Thymus (tissue), 11 donors: ENCODE measurements around the gene CYTH3. TPM values are rescaled to one million over a fixed set of nuclear protein-coding genes. Genes with fewer than 3 reads are reported as not detected.
"Not testable (repeated sequence)": the region's sequence is repeated elsewhere in the genome, so short reads cannot be mapped to it uniquely, and the experiment has no call there.

Source experiments
- DNase-seq, 9 donors: peaks; one replicate each; pipeline ENCODE4 v3.0.0-alpha.2; 2013; ENCODE audit warnings: low spot score in 9 of 9, low read depth in 6 of 9, missing footprints in 1 of 9
- H3K27ac ChIP-seq, 2 donors: one replicate each; pipeline ENCODE4 v1.5.1; 2013; ENCODE audit warnings: control low read depth in 1 of 2, low read depth in 1 of 2, low read length in 1 of 2, mild to moderate bottlenecking in 1 of 2, moderate library complexity in 1 of 2
- H3K27me3 ChIP-seq, 2 donors: one replicate each; pipeline ENCODE4 v1.5.1; 2013; ENCODE audit warnings: low read length in 1 of 2; ENCODE audit not compliant: control insufficient read depth in 2 of 2, insufficient read depth in 1 of 2
- H3K36me3 ChIP-seq, 2 donors: one replicate each; pipeline ENCODE4 v1.5.1; 2013; ENCODE audit warnings: low read length in 1 of 2, mild to moderate bottlenecking in 1 of 2, moderate library complexity in 1 of 2; ENCODE audit not compliant: control insufficient read depth in 2 of 2, insufficient read depth in 2 of 2
- H3K4me1 ChIP-seq, 2 donors: one replicate each; pipeline ENCODE4 v1.5.1; 2013; ENCODE audit warnings: low read length in 2 of 2; ENCODE audit not compliant: control insufficient read depth in 2 of 2, insufficient read depth in 2 of 2
- H3K4me3 ChIP-seq, 2 donors: one replicate each; pipeline ENCODE4 v1.5.1; 2013; ENCODE audit warnings: low read length in 2 of 2, control low read depth in 1 of 2, mild to moderate bottlenecking in 1 of 2
- H3K9me3 ChIP-seq, 2 donors: one replicate each; pipeline ENCODE4 v1.5.1; 2013; ENCODE audit warnings: low read length in 1 of 2, mild to moderate bottlenecking in 1 of 2; ENCODE audit not compliant: control insufficient read depth in 2 of 2, insufficient read depth in 1 of 2
- WGBS: extraction: QIAGEN DNeasy Blood & Tissue Kit; methylation state at CpG from one replicate; pipeline ENCODE4 v1.1.7; 2013; 5-methylcytosine and 5-hydroxymethylcytosine counted together
- polyA plus RNA-seq: library from polyadenylated mRNA; stranded (reverse); fragments of 200-250 nt; gene quantifications from one replicate; pipeline ENCODE4 v1.2.3, GENCODE V29; 2013
- total RNA-seq: library from RNA; stranded (reverse); fragments of 120-200 nt; gene quantifications from one replicate; pipeline ENCODE4 v1.2.4, GENCODE V29; 2013
- donor health status: healthy.

CYTH3 gene
- total and polyA plus RNA-seq, 2 donors: 5.1 to 6.3 TPM

GRCh38 chr7:6305330-6305729, 32.9 kb upstream of the CYTH3 start:
- DNase-seq: no peak
- no peaks in the 10 kb centered on the region for H3K36me3 ChIP-seq
- 93% methylated on average over 2 of the region's 2 CpGs for WGBS

GRCh38 chr7:6301446-6301845, 29.0 kb upstream of the CYTH3 start:
- H3K4me3 ChIP-seq, H3K27me3 ChIP-seq, DNase-seq, H3K27ac ChIP-seq, H3K36me3 ChIP-seq, H3K4me1 ChIP-seq, H3K9me3 ChIP-seq: not testable (repeated sequence)
- 99% methylated on average over 4 of the region's 4 CpGs for WGBS

More at GRCh38 chr7:6305330-6305729, 32.9 kb upstream of the CYTH3 start:
- Histone ChIP-seq H3K27ac (no peak overlapping the region), H3K4me1 (no peaks in the 10 kb centered on the region), H3K4me3 (no peak overlapping the region), H3K9me3 (no peaks in the 10 kb centered on the region), H3K27me3 (no peaks in the 10 kb centered on the region)

DNA sequence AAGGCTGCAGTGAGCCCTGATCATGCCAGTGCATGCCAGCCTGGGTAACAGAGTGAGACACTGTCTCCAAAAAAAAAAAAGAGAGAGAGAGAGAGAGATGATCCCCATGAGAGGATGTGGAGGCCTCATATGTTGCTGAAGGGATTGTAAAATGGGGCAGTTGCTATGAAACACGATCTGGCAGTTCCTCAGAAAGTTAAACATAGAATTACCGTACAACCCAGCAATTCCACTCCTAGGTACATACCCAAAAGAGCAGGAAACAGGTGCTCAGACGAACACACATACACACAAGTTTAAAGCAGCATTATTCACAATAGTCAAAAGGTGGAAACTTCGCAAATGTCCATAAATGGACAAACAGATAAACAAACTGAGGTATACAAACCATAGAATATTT, 27.4 kb upstream of the CYTH3 start:
- H3K4me1 ChIP-seq: no peaks in the 10 kb centered on the region
- DNase-seq: no peak
- 91% methylated on average over 4 of the region's 4 CpGs for WGBS
- no peaks in the 10 kb centered on the region for H3K36me3 ChIP-seq
- no peaks in the 10 kb centered on the region for H3K27me3 ChIP-seq
- H3K27ac ChIP-seq: no peak overlapping the region
- H3K4me3 ChIP-seq: no peak overlapping the region
- no peaks in the 10 kb centered on the region for H3K9me3 ChIP-seq

- H3K36me3 ChIP-seq: no peaks in the 10 kb centered on the region
- no peak overlapping the region for H3K27ac ChIP-seq
- DNase-seq: no peak
- no peaks in the 10 kb centered on the region for H3K4me1 ChIP-seq
- no peak overlapping the region for H3K4me3 ChIP-seq
- WGBS: 84% methylated on average over 6 of the region's 6 CpGs
- no peaks in the 10 kb centered on the region for H3K27me3 ChIP-seq
- H3K9me3 ChIP-seq: no peaks in the 10 kb centered on the region
These were observed 22.4 kb upstream of the CYTH3 start for GRCh38 chr7:6294839-6295238.

- no peaks in the 10 kb centered on the region for H3K36me3 ChIP-seq
- WGBS: 71% methylated on average over 3 of the region's 3 CpGs
- no peak for DNase-seq
These were observed 20.8 kb upstream of the CYTH3 start for GRCh38 chr7:6293202-6293601.

GRCh38 chr7:6291941-6292340, 19.5 kb upstream of the CYTH3 start:
- not testable (repeated sequence) for H3K4me1 ChIP-seq, H3K27me3 ChIP-seq, DNase-seq, H3K27ac ChIP-seq, H3K9me3 ChIP-seq, H3K36me3 ChIP-seq, H3K4me3 ChIP-seq
- 92% methylated on average over 12 of the region's 12 CpGs for WGBS

More at GRCh38 chr7:6293202-6293601, 20.8 kb upstream of the CYTH3 start:
- H3K4me3 ChIP-seq: no peak overlapping the region
- H3K9me3 ChIP-seq: no peaks in the 10 kb centered on the region
- no peaks in the 10 kb centered on the region for H3K4me1 ChIP-seq
- H3K27me3 ChIP-seq: no peaks in the 10 kb centered on the region
- H3K27ac ChIP-seq: no peak overlapping the region

GRCh38 chr7:6291531-6291930, 19.1 kb upstream of the CYTH3 start:
- no peak for DNase-seq
- Histone ChIP-seq H3K27ac (no peak overlapping the region), H3K9me3 (no peaks in the 10 kb centered on the region), H3K27me3 (no peaks in the 10 kb centered on the region), H3K36me3 (no peaks in the 10 kb centered on the region), H3K4me1 (no peaks in the 10 kb centered on the region), H3K4me3 (no peak overlapping the region)
- WGBS: over 99% methylated on average over 5 of the region's 5 CpGs

- H3K4me3 ChIP-seq: no peak overlapping the region
- H3K4me1 ChIP-seq: no peaks in the 10 kb centered on the region
- H3K27me3 ChIP-seq: no peaks in the 10 kb centered on the region
- H3K36me3 ChIP-seq: no peaks in the 10 kb centered on the region
- WGBS: 89% methylated on average over 9 of the region's 9 CpGs
- no peak for DNase-seq
- H3K9me3 ChIP-seq: no peaks in the 10 kb centered on the region
- no peak overlapping the region for H3K27ac ChIP-seq
These were observed 17.9 kb upstream of the CYTH3 start for GRCh38 chr7:6290319-6290741.

GRCh38 chr7:6288270-6288860, 15.9 kb upstream of the CYTH3 start:
- H3K27me3 ChIP-seq: no peaks in the 10 kb centered on the region
- WGBS: 99% methylated on average over 2 of the region's 2 CpGs
- DNase-seq: no peak
- peaks cover 0 to 5% of the 10 kb centered on the region in 2 donors for H3K9me3 ChIP-seq
- no peaks in the 10 kb centered on the region for H3K36me3 ChIP-seq
- H3K4me1 ChIP-seq: no peaks in the 10 kb centered on the region
- no peak overlapping the region for H3K4me3 ChIP-seq
- H3K27ac ChIP-seq: no peak overlapping the region
